CD4-positive, alpha-beta T cell (primary cell): ENCODE measurements around the gene ITGAL. TPM values are rescaled to one million over a fixed set of nuclear protein-coding genes. Genes with fewer than 3 reads are reported as not detected.
A peak's percentile ranks its signal among the peaks of the same experiment; 100 is the strongest.

Source experiments
- ATAC-seq: fragments of 200-7000 bp; cut with Tn5 transposase; one replicate; pipeline ENCODE4 v1.10.0; 2022; ENCODE audit warnings: mild to moderate bottlenecking; ENCODE audit not compliant: poor library complexity
- CTCF ChIA-PET: fragments of 350-600 bp; sonication (Branson Sonifier 250); formaldehyde crosslinking; loops from one replicate; lab custom pipeline; 2021; ENCODE audit warnings: antibody characterized with exemption, inconsistent platforms; lab: Charles Lee
- POLR2A ChIA-PET: fragments of 350-600 bp; sonication (Branson Sonifier 250); formaldehyde crosslinking; loops from one replicate; lab custom pipeline; 2021; ENCODE audit warnings: antibody characterized with exemption, inconsistent platforms; lab: Charles Lee
- DNase-seq, 14 experiments: peaks; one replicate each; pipeline ENCODE4 v3.0.0-alpha.2; 2013 to 2020; ENCODE audit warnings: mixed read lengths in 2 of 14
- H3K27ac ChIP-seq, 2 donors: one replicate each; pipeline versions ENCODE4 v1.5.1 to v1.7.0; 2013; ENCODE audit warnings: low read length in 2 of 2, low read depth in 1 of 2, mild to moderate bottlenecking in 1 of 2
- H3K27me3 ChIP-seq, 2 experiments: 1 replicate in 1 of 2; 2 replicates in 1 of 2; pipeline versions ENCODE4 v1.6.1 to v1.7.0; 2013; ENCODE audit warnings: low read length in 2 of 2, control low read depth in 1 of 2, mild to moderate bottlenecking in 1 of 2, moderate library complexity in 1 of 2; ENCODE audit not compliant: insufficient read depth in 2 of 2, control insufficient read depth in 1 of 2
- H3K36me3 ChIP-seq: one replicate; pipeline ENCODE4 v1.6.1; 2013; ENCODE audit warnings: low read length, control low read depth; ENCODE audit not compliant: insufficient read depth
- H3K4me1 ChIP-seq: one replicate; pipeline ENCODE4 v1.6.1; 2013; ENCODE audit warnings: low read length, control low read depth; ENCODE audit not compliant: insufficient read depth
- H3K4me3 ChIP-seq: one replicate; pipeline ENCODE4 v1.5.1; 2013; ENCODE audit warnings: mild to moderate bottlenecking, low read length, moderate library complexity
- H3K9me3 ChIP-seq, 2 experiments: 1 replicate in 1 of 2; 2 replicates in 1 of 2; pipeline versions ENCODE4 v1.6.1 to v1.7.0; 2013; ENCODE audit warnings: low read length in 2 of 2, mild to moderate bottlenecking in 2 of 2, control low read depth in 1 of 2, moderate library complexity in 1 of 2; ENCODE audit not compliant: control insufficient read depth in 1 of 2, insufficient read depth in 1 of 2
- H3K27ac Mint-ChIP-seq: one replicate; pipeline ENCODE4 v1.8.0; 2020; ENCODE audit warnings: mixed read lengths
- H3K27me3 Mint-ChIP-seq: one replicate; pipeline ENCODE4 v1.8.0; 2021; ENCODE audit warnings: mixed read lengths
- H3K36me3 Mint-ChIP-seq: one replicate; pipeline ENCODE4 v1.8.0; 2021; ENCODE audit warnings: low read depth, mixed read lengths
- H3K4me1 Mint-ChIP-seq: one replicate; pipeline ENCODE4 v1.8.0; 2021; ENCODE audit warnings: low read depth, mixed read lengths
- H3K4me3 Mint-ChIP-seq: one replicate; pipeline ENCODE4 v1.8.0; 2020; ENCODE audit warnings: mild to moderate bottlenecking, mixed read lengths
- H3K9me3 Mint-ChIP-seq: one replicate; pipeline ENCODE4 v1.8.0; 2020; ENCODE audit warnings: mixed read lengths
- CTCF ChIP-seq: fragments of 200-600 bp; IDR thresholded peaks from one replicate; pipeline ENCODE4 v1.8.0; 2022; ENCODE audit warnings: antibody characterized with exemption, mild to moderate bottlenecking
- intact Hi-C, 2 experiments: fragments of 100-400 bp; cut with DNase I in 1 of 2; cut with micrococcal nuclease in 1 of 2; formaldehyde crosslinking; loops; one replicate each; pipeline versions ENCODE4 v1.15.1 to v1.9.0; 2023 to 2025; cut with DNase I, micrococcal nuclease
- total RNA-seq, 174 experiments: library from RNA in 2 of 174; stranded (reverse) in 2 of 174; gene quantifications; one replicate each; pipeline ENCODE4 v1.2.3 and lab custom pipeline; 2021 to 2026

Gene ITGAL
- total RNA-seq, 2 experiments from 2014 or later: 186 to 187 TPM

GRCh38 chr16:30523768-30524574 lies 51.4 kb downstream of the ITGAL start:
- DNase-seq: peak in 1 of 14 experiments; percentile 26
- intact Hi-C loops: no loop called here
- Mint-ChIP-seq H3K4me1 (peaks cover 19% of the 10 kb centered on the region), H3K36me3 (peaks cover 33% of the 10 kb centered on the region), H3K9me3 (no peaks in the 10 kb centered on the region), H3K27ac (no peak overlapping the region), H3K27me3 (no peaks in the 10 kb centered on the region), H3K4me3 (peak overlapping the region; percentile 45)
- H3K4me1 ChIP-seq: peaks cover 31% of the 10 kb centered on the region
- H3K27me3 ChIP-seq: no peaks in the 10 kb centered on the region
- H3K4me3 ChIP-seq: no peak overlapping the region
- H3K27ac ChIP-seq: no peak overlapping the region
- peaks cover 30% of the 10 kb centered on the region for H3K36me3 ChIP-seq
- TF ChIP-seq CTCF: no peak
- CTCF ChIA-PET: no interaction called here
- ATAC-seq: no peak
- POLR2A ChIA-PET: interaction anchor here (1.0 to 4.0 kb wide), 7 partner anchors 11 to 107 kb away, joined by 3 to 22 read pairs (median 5); partner anchors contain the start of genes DCTPP1, ZNF688 and ZNF747
- H3K9me3 ChIP-seq: no peaks in the 10 kb centered on the region

GRCh38 chr16:30524575-30525568 lies 52.3 kb downstream of the ITGAL start:
- Histone ChIP-seq H3K36me3 (peaks cover 21% of the 10 kb centered on the region), H3K27ac (no peak overlapping the region), H3K9me3 (no peaks in the 10 kb centered on the region), H3K4me3 (no peak overlapping the region), H3K27me3 (no peaks in the 10 kb centered on the region), H3K4me1 (peaks cover 40% of the 10 kb centered on the region)
- intact Hi-C loops: loop anchor here in 1 of 2 experiments (5.0 kb wide), 1 partner anchor 33 kb away; no protein-coding TSS in a partner anchor
- peaks cover 24% of the 10 kb centered on the region for H3K36me3 Mint-ChIP-seq
- peak in 1 of 14 experiments; percentile 33 for DNase-seq
- no peaks in the 10 kb centered on the region for H3K9me3 Mint-ChIP-seq
- H3K4me1 Mint-ChIP-seq: peaks cover 21% of the 10 kb centered on the region
- H3K4me3 Mint-ChIP-seq: peak overlapping the region; percentile 45
- no peak overlapping the region for H3K27ac Mint-ChIP-seq
- no peak for TF ChIP-seq CTCF
- CTCF ChIA-PET: interaction anchor here (1.3 to 1.6 kb wide), 2 partner anchors 69 to 95 kb away, joined by 3 to 6 read pairs; partner anchors contain the start of gene DCTPP1
- no peak for ATAC-seq
- H3K27me3 Mint-ChIP-seq: no peaks in the 10 kb centered on the region
- POLR2A ChIA-PET: interaction anchor here (0.7 to 4.0 kb wide), 9 partner anchors 10 to 385 kb away, joined by 3 to 22 read pairs (median 5); partner anchors contain the start of genes DCTPP1, ZNF688 and ZNF747

- Mint-ChIP-seq H3K4me3 (peak overlapping the region; percentile 91), H3K36me3 (peaks cover 24% of the 10 kb centered on the region), H3K27ac (peak overlapping the region; percentile 68), H3K27me3 (no peaks in the 10 kb centered on the region), H3K4me1 (peaks cover 26% of the 10 kb centered on the region), H3K9me3 (no peaks in the 10 kb centered on the region)
- Histone ChIP-seq H3K4me3 (peak overlapping the region; percentile 56), H3K27ac (peak overlapping the region; percentile 2 to 5), H3K36me3 (peaks cover 13% of the 10 kb centered on the region), H3K27me3 (no peaks in the 10 kb centered on the region), H3K4me1 (peaks cover 49% of the 10 kb centered on the region), H3K9me3 (no peaks in the 10 kb centered on the region)
- no peak for DNase-seq
- no peak for ATAC-seq
- CTCF ChIA-PET: interaction anchor here (1.3 to 1.6 kb wide), 2 partner anchors 70 to 96 kb away, joined by 3 to 6 read pairs; partner anchors contain the start of gene DCTPP1
- POLR2A ChIA-PET: interaction anchor here (0.5 to 4.0 kb wide), 7 partner anchors 9 to 386 kb away, joined by 3 to 22 read pairs (median 4); partner anchors contain the start of genes DCTPP1, ZNF688 and ZNF747
- intact Hi-C loops: loop anchor here in 1 of 2 experiments (2.0 to 5.0 kb wide), 3 partner anchors 33 to 77 kb away; partner anchors contain the start of gene ZNF764
- no peak for TF ChIP-seq CTCF
These were observed 53.2 kb downstream of the ITGAL start for GRCh38 chr16:30525844-30526136.
